ENCODE results near the gene ARPP21. TPM values are rescaled to one million over a fixed set of nuclear protein-coding genes. Genes with fewer than 3 reads are reported as not detected.

Gene ARPP21
- total RNA-seq, 1 donor from 2014 or later = not detected

DNA sequence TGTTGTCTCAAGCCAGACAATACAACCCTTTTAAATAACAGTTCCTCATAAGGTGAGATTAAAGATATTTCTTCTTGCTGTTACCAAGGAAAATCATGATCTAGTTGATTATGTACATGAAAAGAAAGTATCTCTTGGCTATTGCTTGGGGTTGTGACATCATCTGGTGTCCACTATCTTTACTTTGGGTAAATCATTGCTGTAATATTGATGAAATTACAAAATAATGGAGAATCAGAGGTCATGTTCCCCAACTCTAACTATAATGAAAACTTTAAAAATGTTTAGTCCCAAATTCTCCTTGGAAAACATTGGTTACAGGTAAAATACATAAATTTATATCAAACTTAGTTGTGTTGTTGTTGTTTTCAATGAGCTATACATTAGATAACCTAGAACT is 142.2 kb downstream of the ARPP21 start:
- TF ChIP-seq, protein P1, sequence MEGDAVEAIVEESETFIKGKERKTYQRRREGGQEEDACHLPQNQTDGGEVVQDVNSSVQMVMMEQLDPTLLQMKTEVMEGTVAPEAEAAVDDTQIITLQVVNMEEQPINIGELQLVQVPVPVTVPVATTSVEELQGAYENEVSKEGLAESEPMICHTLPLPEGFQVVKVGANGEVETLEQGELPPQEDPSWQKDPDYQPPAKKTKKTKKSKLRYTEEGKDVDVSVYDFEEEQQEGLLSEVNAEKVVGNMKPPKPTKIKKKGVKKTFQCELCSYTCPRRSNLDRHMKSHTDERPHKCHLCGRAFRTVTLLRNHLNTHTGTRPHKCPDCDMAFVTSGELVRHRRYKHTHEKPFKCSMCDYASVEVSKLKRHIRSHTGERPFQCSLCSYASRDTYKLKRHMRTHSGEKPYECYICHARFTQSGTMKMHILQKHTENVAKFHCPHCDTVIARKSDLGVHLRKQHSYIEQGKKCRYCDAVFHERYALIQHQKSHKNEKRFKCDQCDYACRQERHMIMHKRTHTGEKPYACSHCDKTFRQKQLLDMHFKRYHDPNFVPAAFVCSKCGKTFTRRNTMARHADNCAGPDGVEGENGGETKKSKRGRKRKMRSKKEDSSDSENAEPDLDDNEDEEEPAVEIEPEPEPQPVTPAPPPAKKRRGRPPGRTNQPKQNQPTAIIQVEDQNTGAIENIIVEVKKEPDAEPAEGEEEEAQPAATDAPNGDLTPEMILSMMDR (IDR thresholded peaks at IDR 0.05) = no peak
- DNase-seq (ENCODE audit: low spot score in 2 of 2) = no peak
- intact Hi-C loops (cut with DNase I) = no loop called here

DNA sequence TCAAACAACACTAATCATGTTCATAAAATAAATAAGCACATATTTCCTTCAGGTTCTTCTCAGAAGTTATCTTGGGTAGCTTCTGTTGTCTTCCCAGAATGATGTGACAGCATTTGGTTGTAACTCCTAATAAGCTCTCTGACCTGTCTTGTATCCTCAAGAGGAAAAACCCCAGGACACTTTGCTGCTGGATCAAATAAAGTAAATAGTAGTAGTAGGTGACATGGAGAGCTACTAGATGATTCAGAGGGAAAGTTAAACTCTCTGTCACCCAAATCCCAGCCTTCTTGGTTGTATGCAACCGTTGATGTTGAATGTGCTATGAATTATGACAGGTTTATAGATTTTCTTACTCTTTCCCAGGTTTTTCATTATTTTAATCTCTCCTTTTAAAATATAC is 143.0 kb downstream of the ARPP21 start:
- TF ChIP-seq, protein P1 (IDR thresholded peaks at IDR 0.05) = no peak

More for the DNA sequence above, 142.2 kb downstream of the ARPP21 start:
- H3K27me3 ChIP-seq = no peaks in the 10 kb centered on the region
- H3K27ac ChIP-seq = no peak overlapping the region
- H3K4me3 ChIP-seq = no peak overlapping the region
- H3K4me1 ChIP-seq = no peaks in the 10 kb centered on the region
- no peaks in the 10 kb centered on the region for H3K36me3 ChIP-seq
- H3K9me3 ChIP-seq = no peaks in the 10 kb centered on the region

GRCh38 chr3:35784169-35784568 is 144.8 kb downstream of the ARPP21 start:
- H3K4me3 ChIP-seq = no peak overlapping the region
- TF ChIP-seq, protein P1 (IDR thresholded peaks at IDR 0.05) = no peak
- DNase-seq (ENCODE audit: low spot score in 2 of 2) = no peak
- H3K9me3 ChIP-seq = no peaks in the 10 kb centered on the region
- H3K36me3 ChIP-seq = no peaks in the 10 kb centered on the region
- intact Hi-C loops (cut with DNase I) = no loop called here
- H3K27me3 ChIP-seq = no peaks in the 10 kb centered on the region
- no peak overlapping the region for H3K27ac ChIP-seq
- H3K4me1 ChIP-seq = no peaks in the 10 kb centered on the region

More for the DNA sequence above, 143.0 kb downstream of the ARPP21 start:
- no peaks in the 10 kb centered on the region for H3K36me3 ChIP-seq
- no peaks in the 10 kb centered on the region for H3K9me3 ChIP-seq
- no peak overlapping the region for H3K27ac ChIP-seq
- H3K4me1 ChIP-seq = no peaks in the 10 kb centered on the region
- no peak overlapping the region for H3K4me3 ChIP-seq
- H3K27me3 ChIP-seq = no peaks in the 10 kb centered on the region
- intact Hi-C loops (cut with DNase I) = no loop called here
- DNase-seq (ENCODE audit: low spot score in 2 of 2) = no peak

DNA sequence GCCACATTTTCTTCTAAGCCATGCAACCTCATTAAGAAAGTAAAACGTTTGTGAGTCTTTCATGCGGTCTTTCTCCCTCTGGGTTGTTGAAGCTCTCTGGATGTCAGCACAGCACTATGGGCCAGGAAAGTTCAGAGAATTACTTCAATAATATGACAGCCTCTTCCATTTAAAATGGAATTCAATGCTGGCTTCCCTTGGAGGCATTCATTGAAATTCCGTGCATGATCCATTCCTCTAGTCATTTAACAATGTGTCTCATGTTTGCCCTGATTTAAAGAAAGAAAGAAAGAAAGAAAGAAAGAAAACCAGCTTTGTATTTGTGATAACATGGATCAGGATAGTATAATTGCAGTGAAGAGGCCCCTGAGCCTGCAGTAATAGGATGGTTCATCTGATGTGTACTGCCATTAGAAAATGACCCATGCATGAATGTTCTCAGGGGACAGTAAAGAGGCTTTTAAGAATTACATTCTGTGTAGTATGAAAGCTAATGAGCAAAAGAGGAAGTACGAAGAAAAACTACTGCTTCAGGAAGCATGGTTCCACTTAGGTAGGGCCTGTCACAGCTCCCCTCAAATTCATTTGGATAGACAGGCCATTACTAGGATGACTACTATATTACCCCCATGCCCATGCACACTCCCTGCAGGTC is 146.0 kb downstream of the ARPP21 start:
- no peaks in the 10 kb centered on the region for H3K36me3 ChIP-seq
- H3K27me3 ChIP-seq = no peaks in the 10 kb centered on the region
- H3K4me1 ChIP-seq = no peaks in the 10 kb centered on the region
- H3K4me3 ChIP-seq = no peak overlapping the region
- H3K27ac ChIP-seq = no peak overlapping the region
- intact Hi-C loops (cut with DNase I) = no loop called here
- H3K9me3 ChIP-seq = no peaks in the 10 kb centered on the region
- TF ChIP-seq, protein P1 (IDR thresholded peaks at IDR 0.05) = no peak
- no peak for DNase-seq (ENCODE audit: low spot score in 2 of 2)

GRCh38 chr3:35787936-35788335 is 148.6 kb downstream of the ARPP21 start:
- intact Hi-C loops (cut with DNase I) = no loop called here
- no peaks in the 10 kb centered on the region for H3K27me3 ChIP-seq
- TF ChIP-seq, protein P1 (IDR thresholded peaks at IDR 0.05) = no peak
- no peaks in the 10 kb centered on the region for H3K9me3 ChIP-seq
- H3K4me1 ChIP-seq = no peaks in the 10 kb centered on the region
- H3K4me3 ChIP-seq = no peak overlapping the region
- no peak overlapping the region for H3K27ac ChIP-seq
- DNase-seq (ENCODE audit: low spot score in 2 of 2) = no peak
- H3K36me3 ChIP-seq = no peaks in the 10 kb centered on the region
